HG03558 (cell line): ENCODE results near the gene ARMC5.
A peak's percentile ranks its signal among the peaks of the same experiment; 100 is the strongest.
"Not testable (repeated sequence)": the region's sequence is repeated elsewhere in the genome, so short reads cannot be mapped to it uniquely, and the experiment has no call there.

Experiments
- ATAC-seq: cut with Tn5 transposase; IDR thresholded peaks from one replicate; pipeline ENCODE4 v1.9.1; 2021; ENCODE audit warnings: moderate number of reproducible peaks; ENCODE audit not compliant: unreplicated experiment; ENCODE audit errors: extremely low read depth

The ARMC5 gene

DNA sequence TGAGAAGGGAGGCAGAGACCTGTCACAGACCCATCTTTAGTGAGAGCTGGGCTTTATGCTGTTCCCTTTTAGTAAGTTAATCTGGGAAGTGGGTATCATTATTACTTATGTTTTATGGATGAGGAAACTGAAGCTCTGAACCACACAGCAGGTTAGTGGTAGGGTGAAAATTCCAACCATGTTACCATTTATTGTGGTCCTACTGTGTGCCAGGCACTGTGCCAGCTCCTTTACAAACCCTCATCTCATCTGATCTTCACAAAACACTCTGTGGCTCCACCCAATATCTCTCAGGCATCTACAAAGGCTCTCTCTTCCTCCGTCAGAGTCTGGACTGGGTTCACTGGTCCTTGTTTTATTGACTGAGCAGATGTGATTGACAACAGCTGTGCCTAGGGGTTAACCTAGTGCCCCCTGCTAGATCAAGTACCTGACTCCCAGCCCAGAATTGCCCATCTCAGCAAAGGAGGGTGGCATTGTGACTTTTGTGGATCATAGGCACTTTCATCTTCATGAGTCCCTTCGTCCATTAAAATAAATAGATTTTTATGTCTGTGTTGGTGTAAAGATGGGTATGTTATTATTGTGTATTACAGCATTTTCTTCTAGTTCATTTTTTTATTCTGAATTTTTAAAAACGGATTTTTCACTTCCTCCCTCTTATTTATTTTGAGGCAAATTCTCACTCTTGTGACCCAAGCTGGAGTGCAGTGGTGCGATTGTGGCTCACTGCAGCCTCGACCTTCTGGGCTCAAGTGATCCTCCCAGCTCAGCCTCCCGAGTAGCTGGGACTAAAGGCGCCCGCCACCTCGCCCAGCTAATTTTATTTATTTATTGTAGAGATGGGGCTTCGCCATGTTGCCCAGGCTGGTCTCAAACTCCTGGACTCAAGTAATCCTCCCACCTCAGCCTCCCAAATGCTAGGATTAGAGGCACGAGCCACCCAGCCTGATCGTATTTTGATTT, 15.8 kb downstream of the ARMC5 start:
- ATAC-seq, result no peak

DNA sequence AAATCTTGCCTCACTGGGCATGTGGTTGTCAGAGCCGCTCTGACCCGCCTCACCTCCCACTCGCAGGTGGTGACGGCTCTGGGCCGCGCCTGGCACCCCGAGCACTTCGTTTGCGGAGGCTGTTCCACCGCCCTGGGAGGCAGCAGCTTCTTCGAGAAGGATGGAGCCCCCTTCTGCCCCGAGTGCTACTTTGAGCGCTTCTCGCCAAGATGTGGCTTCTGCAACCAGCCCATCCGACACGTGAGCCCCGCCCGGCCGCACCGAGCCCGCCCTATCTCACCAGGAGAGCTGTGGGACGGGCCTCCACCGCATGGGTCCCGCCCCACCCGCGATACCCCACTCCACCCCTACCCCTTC, 16.6 kb downstream of the ARMC5 start:
- ATAC-seq, result no peak

DNA sequence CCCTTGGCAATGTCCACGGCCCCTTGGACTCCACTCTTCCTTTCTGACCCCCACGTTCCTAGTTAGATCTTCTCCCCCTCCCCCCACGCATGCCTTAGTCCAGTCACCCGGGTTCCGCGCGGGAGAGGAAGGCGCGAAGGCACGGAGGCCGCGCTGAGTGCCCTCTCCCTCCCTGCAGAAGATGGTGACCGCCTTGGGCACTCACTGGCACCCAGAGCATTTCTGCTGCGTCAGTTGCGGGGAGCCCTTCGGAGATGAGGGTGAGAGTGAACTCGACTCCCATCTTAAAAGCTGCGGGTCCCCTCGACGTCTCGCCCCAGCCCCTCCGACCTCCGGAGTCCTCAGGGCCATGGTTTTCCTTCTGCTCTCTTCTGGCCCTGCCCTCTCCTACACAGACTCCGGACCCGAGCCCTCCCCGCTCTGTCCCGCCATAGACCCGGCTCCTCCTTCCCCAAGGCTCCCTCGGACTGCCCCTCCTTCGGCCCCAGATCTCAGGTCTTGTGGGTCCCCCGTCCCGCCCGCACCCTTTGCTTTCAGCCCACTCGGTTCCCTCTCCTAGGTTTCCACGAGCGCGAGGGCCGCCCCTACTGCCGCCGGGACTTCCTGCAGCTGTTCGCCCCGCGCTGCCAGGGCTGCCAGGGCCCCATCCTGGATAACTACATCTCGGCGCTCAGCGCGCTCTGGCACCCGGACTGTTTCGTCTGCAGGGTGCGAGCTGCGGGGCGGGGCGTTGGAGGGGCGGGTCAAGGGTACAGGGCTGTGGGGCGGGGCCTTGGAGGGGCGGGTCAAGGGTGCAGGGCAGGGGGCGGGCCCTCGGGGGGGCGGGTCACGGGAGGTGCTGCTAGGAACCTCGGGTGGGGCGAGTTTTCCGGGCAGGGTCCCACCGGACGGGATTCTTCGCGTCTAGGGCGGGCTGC, 17.3 kb downstream of the ARMC5 start:
- no peak for ATAC-seq

DNA sequence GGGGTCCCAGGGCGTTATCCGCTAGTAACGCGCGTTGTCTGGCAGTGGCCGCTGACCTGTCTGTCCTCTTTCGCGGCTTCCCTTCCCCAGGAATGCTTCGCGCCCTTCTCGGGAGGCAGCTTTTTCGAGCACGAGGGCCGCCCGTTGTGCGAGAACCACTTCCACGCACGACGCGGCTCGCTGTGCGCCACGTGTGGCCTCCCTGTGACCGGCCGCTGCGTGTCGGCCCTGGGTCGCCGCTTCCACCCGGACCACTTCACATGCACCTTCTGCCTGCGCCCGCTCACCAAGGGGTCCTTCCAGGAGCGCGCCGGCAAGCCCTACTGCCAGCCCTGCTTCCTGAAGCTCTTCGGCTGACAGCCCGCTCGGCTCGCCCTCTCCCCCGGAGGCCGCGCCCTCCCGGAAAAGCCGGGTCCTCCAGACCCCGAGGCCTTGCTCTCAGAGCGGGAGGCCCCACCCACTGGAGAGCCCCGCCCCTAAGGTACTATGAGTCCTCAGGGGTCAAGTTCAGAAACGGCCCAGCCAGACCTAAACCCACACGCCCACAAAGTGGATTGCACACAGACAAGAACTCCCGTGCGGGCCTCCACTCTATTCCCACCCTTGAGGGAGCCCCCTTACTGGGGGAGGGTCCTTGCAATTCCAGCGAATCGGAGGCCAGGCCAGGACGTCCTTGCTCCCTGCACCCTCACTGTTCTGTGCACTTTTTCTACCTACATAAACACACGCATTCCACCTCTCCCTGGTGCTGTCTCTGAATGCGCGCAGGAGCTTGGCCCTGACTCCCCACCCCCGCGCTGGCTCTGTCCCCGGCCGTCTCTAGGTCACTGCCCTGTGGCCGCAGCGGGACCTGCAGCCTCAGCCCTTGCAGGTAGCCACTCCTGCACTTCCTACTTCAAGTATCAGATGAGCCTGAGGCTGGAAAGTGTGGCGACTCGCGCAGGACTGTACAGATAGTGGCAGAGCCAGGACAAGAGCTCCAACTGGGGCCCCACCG, 18.2 kb downstream of the ARMC5 start:
- ATAC-seq, result no peak

DNA sequence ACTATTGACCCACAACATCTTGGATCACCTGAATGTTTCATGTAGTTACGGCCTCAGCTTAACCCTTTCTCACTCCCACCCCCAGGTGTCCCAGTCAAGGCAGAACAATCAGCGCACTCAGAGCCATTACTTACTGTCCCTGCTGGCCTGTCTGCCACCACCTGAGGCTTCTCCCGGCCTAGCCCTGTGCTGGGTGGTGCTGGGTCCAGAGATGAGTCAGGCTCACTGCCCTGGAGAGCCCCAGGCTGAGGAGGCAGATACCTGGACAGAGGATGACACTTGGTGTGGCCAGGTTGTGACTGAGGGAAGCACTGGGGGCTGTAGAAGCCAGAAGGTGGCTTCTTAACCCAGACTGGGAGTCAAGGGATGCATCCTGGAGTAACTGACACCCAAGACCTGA, 19.7 kb downstream of the ARMC5 start:
- ATAC-seq, result no peak

DNA sequence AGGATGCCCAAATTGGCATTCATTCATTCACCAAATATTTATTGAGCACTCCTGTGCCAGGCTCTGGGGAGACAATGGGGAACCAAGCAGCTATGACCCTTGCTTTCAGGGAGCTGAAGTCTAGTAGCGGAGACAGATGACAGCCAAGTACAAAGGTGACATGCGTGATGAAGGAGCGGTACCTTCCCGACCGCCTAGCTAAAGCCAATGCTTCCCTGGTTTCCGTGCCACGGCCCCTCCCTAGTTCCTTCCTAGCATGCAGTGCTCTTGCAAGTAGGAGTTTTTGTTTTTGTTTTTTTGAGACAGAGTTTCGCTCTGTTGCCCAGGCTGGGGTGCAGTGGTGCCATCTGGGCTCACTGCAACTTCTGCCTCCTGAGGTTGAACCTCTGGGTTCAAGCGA, 20.4 kb downstream of the ARMC5 start:
- ATAC-seq, result no peak

DNA sequence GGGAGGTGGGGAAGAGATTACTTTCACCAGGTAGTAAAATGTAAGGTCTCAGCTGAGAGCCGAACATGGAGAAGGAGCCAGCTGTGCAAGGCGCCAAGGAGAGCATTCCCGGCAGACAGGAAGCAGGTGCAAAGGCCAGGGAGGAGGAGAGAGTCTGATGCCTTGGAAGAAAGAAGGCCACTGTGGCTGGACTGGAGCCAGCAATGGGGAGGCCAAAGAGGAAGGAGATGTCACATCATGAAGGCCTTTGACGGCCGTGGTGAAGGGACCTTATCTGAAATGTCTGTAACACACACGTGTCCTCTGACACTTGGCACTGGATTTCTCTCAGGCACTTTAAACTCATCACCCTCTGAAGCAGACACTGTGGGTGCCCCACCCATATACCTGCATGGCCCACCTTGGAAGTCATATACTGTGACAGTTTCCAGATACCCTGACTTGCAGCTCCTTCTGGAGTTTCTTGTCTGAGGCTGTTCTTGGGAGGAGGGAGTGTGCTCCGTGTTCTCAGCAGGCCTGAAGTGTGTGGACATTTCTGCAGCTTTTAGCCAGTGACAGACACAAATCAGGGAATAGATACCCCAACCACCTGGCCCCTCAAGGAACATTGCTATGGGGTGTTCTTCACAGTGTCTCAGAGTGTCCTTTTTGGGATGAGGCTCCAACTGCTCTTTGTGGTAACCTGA, 21.7 kb downstream of the ARMC5 start:
- ATAC-seq, result no peak

DNA sequence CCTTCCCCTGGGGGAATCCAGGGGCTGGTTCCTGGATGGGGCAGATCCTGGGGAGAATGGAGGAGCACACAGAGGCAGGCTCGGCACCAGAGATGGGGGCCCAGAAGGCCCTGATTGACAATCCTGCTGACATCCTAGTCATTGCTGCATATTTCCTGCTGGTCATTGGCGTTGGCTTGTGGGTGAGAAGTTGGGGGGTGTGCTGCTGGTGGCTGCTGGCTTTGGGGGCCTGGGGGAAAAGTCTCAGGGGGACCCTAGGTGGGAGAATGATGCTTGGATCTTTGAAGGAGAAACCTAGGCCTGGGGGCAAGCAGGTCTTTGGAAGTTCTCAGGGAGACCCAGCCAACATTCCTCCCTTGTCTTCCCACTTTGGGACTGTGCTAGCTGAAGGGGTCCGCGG, 23.8 kb downstream of the ARMC5 start, which contains the start of gene SLC5A2:
TSS of gene SLC5A2 (plus strand) at position 43 of the 400 bp plus-strand sequence. CDS start at position 57, 14 bp downstream.
- ATAC-seq, result no peak

DNA sequence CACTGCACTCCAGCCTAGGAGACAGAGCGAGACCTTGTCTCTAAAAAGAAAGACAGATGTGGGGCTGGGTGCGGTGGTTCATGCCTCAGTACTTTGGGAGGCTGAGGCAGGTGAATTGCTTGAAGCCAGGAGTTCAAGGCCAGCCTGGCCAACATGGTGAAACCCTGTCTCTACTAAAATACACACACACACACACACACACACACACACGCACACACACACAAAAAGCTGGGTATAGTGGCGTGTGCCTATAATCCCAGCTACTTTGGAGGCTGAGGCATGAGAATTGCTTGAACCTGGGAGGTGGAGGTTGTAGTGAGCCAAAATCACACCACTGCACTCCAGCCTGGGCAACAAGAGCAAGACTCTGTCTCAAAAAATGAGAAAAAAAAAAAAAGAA, 24.7 kb downstream of the ARMC5 start:
- not testable (repeated sequence) for ATAC-seq

DNA sequence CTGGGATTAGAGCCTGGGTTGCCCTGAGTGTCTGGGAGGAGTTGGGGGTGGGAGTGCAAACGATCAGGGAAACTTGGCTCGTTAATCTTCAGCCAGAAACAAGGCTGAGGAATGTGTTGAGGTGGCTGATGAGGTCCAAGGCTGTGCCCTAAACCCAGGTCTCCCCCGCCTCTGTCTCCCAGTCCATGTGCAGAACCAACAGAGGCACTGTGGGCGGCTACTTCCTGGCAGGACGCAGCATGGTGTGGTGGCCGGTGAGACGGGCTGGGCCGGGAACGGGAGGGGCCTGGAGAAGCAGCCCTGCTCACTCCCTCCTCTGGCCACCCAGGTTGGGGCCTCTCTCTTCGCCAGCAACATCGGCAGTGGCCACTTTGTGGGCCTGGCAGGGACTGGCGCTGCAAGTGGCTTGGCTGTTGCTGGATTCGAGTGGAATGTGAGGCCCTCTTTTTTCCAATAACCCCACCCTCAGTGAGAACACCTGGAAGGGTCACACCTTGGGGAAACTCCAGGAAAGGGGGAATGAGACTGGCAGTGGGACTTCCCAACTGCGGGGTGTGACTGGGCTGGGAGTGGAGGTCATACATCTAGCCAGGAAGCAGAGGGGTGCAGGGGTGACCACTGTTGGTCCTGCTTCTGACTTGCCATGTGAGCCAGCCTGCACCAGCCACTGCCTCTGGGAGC, 25.3 kb downstream of the ARMC5 start:
- ATAC-seq, result no peak

DNA sequence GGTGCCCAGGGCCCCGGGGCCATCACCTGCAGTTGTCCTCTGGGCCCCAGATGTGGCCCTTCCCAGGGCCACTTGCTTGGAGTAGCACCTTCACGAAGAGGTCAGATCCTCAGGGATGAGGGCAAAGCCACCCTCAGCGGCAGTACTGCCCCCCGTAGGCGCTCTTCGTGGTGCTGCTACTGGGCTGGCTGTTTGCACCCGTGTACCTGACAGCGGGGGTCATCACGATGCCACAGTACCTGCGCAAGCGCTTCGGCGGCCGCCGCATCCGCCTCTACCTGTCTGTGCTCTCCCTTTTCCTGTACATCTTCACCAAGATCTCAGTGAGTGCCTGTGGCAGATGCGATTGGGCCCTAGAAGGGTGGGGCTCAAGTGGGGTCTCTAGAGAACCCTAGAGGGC, 26.3 kb downstream of the ARMC5 start:
- no peak for ATAC-seq

DNA sequence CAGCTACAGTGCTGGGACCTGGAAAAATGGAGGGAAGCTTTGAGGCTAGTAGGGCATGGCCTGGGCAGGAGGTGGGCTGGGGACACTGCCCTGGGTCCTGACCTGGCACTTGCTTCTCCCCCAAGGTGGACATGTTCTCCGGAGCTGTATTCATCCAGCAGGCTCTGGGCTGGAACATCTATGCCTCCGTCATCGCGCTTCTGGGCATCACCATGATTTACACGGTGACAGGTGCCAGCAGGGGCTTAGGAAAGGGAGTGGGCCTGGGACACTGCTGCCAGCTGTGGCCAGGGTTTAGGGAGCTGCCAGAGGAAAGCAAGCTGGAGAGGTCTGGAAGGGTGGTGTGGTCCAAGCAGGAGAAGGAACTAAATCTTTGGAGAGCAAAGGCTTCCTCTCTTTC, 26.7 kb downstream of the ARMC5 start:
- no peak for ATAC-seq

DNA sequence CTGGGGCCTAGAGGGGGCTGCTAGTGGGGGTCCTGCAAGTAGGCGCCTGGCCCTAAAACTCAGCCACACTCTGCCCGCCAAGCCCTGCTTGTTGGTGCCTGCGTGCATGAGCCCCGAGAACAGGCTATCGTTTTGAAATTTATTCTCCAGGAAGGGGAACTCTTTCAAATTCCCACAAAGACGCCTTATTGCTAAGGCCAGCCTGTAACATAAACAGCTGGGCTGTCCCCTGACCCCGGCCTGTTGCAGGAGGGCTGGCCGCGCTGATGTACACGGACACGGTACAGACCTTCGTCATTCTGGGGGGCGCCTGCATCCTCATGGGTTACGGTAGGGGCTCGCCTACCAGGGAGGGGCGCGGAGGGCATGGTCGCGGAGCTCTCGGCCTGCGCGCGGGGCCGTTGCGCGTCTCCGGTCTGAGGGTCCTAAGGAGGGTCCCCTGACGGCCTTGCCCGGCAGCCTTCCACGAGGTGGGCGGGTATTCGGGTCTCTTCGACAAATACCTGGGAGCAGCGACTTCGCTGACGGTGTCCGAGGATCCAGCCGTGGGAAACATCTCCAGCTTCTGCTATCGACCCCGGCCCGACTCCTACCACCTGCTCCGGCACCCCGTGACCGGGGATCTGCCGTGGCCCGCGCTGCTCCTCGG, 27.9 kb downstream of the ARMC5 start:
- ATAC-seq, result no peak

DNA sequence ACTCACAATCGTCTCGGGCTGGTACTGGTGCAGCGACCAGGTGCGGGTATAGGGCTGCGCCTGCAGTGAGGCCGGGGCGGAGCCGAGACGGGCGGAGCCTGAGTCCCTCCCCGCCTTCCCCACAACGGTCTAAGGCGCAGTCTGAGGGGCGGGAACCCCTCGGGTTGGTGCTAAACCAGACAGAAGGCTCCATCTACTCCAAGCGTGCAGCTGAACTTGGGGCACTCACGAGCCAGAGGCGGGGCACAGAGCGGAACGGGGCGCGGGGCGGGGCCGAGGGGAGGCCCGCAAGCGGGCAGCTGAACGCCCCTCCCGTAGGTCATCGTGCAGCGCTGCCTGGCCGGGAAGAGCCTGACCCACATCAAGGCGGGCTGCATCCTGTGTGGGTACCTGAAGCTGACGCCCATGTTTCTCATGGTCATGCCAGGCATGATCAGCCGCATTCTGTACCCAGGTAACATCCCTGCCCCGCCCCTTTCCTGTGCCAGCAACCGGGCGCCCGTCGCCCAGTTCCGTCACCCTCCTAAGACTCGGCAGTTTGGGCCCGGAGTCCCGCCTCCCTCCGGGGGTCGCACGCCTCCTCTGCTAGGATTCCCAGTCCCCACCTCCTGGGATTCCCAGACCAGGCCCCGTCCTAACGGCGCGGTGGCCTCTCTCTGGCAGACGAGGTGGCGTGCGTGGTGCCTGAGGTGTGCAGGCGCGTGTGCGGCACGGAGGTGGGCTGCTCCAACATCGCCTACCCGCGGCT, 28.6 kb downstream of the ARMC5 start:
- peak; percentile 81 for ATAC-seq

DNA sequence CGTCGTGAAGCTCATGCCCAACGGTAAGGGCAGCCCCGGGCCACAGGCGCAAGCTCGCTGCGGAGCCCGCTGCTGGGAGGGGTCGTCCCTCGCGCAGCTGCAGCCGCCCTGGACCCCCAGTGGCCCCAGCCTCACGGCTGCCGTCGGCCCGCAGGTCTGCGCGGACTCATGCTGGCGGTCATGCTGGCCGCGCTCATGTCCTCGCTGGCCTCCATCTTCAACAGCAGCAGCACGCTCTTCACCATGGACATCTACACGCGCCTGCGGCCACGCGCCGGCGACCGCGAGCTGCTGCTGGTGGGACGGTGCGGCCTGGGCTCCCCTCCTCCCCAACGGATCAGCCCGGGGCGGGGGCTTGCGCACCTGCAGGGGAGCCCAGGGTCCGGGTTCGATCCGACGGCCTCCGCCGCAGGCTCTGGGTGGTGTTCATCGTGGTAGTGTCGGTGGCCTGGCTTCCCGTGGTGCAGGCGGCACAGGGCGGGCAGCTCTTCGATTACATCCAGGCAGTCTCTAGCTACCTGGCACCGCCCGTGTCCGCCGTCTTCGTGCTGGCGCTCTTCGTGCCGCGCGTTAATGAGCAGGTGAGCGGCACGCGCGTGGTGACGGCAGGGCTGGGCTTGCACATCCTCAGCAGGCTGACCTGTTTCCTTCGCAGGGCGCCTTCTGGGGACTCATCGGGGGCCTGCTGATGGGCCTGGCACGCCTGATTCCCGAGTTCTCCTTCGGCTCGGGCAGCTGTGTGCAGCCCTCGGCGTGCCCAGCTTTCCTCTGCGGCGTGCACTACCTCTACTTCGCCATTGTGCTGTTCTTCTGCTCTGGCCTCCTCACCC, 29.4 kb downstream of the ARMC5 start:
- ATAC-seq, result no peak

DNA sequence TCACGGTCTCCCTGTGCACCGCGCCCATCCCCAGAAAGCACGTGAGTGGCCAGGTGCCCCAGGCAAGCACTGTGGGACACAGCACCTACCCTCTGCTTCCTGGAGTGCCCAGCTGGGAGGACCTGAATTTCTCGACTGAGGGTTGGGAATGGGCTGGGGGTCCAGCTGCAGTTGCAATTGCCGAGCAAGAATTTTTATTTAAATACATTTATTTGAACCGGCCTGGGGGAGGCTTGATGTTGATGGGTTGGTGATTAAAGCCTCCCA, 29.9 kb downstream of the ARMC5 start:
- ATAC-seq, result no peak
